SK-N-SH treated with all-trans-retinoic acid at 6 μM for 48 hours (cell line): ENCODE results near the gene PSMB9.

ENCODE experiments used
- ATAC-seq: fragments of 200-7000 bp; cut with Tn5 transposase; 3 replicates; pipeline ENCODE4 v1.9.1; 2020; ENCODE audit warnings: mild to moderate bottlenecking, moderate library complexity
- BACH2 ChIP-seq: fragments of 250-450 bp; sonication (Bioruptor Pico); IDR thresholded peaks from 2 replicates; pipeline ENCODE4 v1.9.0; 2021; ENCODE audit warnings: mild to moderate bottlenecking, borderline replicate concordance
- CSDC2 ChIP-seq: fragments of 250-450 bp; sonication (Bioruptor Pico); IDR thresholded peaks from 2 replicates; pipeline ENCODE4 v1.5.0; 2020; ENCODE audit warnings: mild to moderate bottlenecking, moderate library complexity
- ESRRG ChIP-seq: fragments of 250-450 bp; sonication (Bioruptor Pico); IDR thresholded peaks from 2 replicates; pipeline ENCODE4 v1.6.1; 2021; ENCODE audit warnings: mild to moderate bottlenecking
- GLIS3 ChIP-seq: fragments of 250-450 bp; sonication (Bioruptor Pico); IDR thresholded peaks from 2 replicates; pipeline ENCODE4 v1.5.0; 2020; ENCODE audit warnings: mild to moderate bottlenecking, moderate library complexity
- ISL1 ChIP-seq: fragments of 250-450 bp; sonication (Bioruptor Pico); IDR thresholded peaks from 2 replicates; pipeline ENCODE4 v2.1.2; 2022; ENCODE audit warnings: mild to moderate bottlenecking, moderate library complexity
- RARB ChIP-seq: fragments of 250-450 bp; sonication (Bioruptor Pico); IDR thresholded peaks from 2 replicates; pipeline ENCODE4 v1.8.0; 2021; ENCODE audit warnings: mild to moderate bottlenecking, moderate library complexity
- SNAI2 ChIP-seq: fragments of 250-450 bp; sonication (Bioruptor Pico); IDR thresholded peaks from 2 replicates; pipeline ENCODE4 v1.5.0; 2020; ENCODE audit warnings: mild to moderate bottlenecking, moderate library complexity
- TCF4 ChIP-seq: fragments of 250-450 bp; sonication (Bioruptor Pico); IDR thresholded peaks from 2 replicates; pipeline ENCODE4 v1.8.0; 2021; ENCODE audit warnings: mild to moderate bottlenecking, moderate library complexity, borderline replicate concordance
- TOX ChIP-seq: fragments of 250-450 bp; sonication (Bioruptor Pico); IDR thresholded peaks from 2 replicates; pipeline ENCODE4 v1.8.0; 2021; ENCODE audit warnings: mild to moderate bottlenecking, moderate library complexity, borderline replicate concordance
- ZC3H10 ChIP-seq: fragments of 250-450 bp; sonication (Bioruptor Pico); IDR thresholded peaks from 2 replicates; pipeline ENCODE4 v1.5.1; 2021; ENCODE audit warnings: mild to moderate bottlenecking, moderate library complexity
- ZFP3 ChIP-seq: fragments of 250-450 bp; sonication (Bioruptor Pico); IDR thresholded peaks from 2 replicates; pipeline ENCODE4 v1.5.0; 2020; ENCODE audit warnings: mild to moderate bottlenecking, moderate library complexity
- ZFP30 ChIP-seq: fragments of 450-650 bp; formaldehyde crosslinking; IDR thresholded peaks from 2 replicates; pipeline ENCODE4 v1.5.0; 2022; ENCODE audit warnings: mild to moderate bottlenecking, moderate library complexity
- ZNF565 ChIP-seq: fragments of 450-650 bp; formaldehyde crosslinking; conservative IDR thresholded peaks from 2 replicates; pipeline ENCODE4 v1.5.0; 2020; ENCODE audit warnings: low read depth, mild to moderate bottlenecking, moderate library complexity
- ZNF70 ChIP-seq: fragments of 450-650 bp; formaldehyde crosslinking; IDR thresholded peaks from 2 replicates; pipeline ENCODE4 v1.5.0; 2020; ENCODE audit warnings: mild to moderate bottlenecking, moderate library complexity
- ZNF8 ChIP-seq: fragments of 450-650 bp; formaldehyde crosslinking; IDR thresholded peaks from 2 replicates; pipeline ENCODE4 v1.5.0; 2020; ENCODE audit warnings: mild to moderate bottlenecking, moderate library complexity
- TF ChIP-seq, protein P1 (sequence below): fragments of 250-450 bp; sonication (Bioruptor Pico); IDR thresholded peaks from 2 replicates; pipeline ENCODE4 v1.5.1; 2020; ENCODE audit warnings: low read depth, mild to moderate bottlenecking, moderate library complexity
- TF ChIP-seq, protein P2 (sequence below): fragments of 250-450 bp; sonication (Bioruptor Pico); IDR thresholded peaks from 2 replicates; pipeline ENCODE4 v1.5.0; 2020; ENCODE audit warnings: mild to moderate bottlenecking, moderate library complexity
- TF ChIP-seq, protein P3 (sequence below): fragments of 250-450 bp; sonication (Bioruptor Pico); IDR thresholded peaks from 2 replicates; pipeline ENCODE4 v1.8.0; 2020; ENCODE audit warnings: mild to moderate bottlenecking, moderate library complexity, borderline replicate concordance
- TF ChIP-seq, protein P4 (sequence below): fragments of 250-450 bp; sonication (Bioruptor Pico); IDR thresholded peaks from 2 replicates; pipeline ENCODE4 v1.8.0; 2021; ENCODE audit warnings: low read depth, mild to moderate bottlenecking, moderate library complexity, borderline replicate concordance
- TF ChIP-seq, protein P5 (sequence below): fragments of 250-450 bp; sonication (Bioruptor Pico); IDR thresholded peaks from 2 replicates; pipeline ENCODE4 v1.5.1; 2021; ENCODE audit warnings: mild to moderate bottlenecking, moderate library complexity

PSMB9 gene

DNA sequence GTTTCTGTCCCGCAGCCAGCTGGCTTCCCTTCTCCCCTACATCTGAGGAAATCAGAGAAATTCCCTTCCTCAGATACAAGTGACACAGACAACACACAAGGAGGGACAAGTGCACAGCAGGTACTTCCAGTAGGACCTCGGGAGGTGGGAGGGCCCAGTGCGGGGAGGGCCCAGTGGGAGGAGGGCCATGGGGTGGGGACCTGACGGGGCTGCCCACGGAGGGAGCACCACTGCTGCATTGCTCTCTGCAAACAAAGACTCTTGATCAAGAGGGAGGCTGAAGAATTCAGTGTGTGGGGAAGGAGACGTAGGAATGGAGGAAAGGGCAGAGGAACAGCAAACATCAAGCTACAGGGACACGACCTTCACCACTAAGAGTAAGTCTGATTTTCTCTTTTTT, 24.5 kb upstream of the PSMB9 start:
- ATAC-seq = no peak
- TF ChIP-seq, protein P1, sequence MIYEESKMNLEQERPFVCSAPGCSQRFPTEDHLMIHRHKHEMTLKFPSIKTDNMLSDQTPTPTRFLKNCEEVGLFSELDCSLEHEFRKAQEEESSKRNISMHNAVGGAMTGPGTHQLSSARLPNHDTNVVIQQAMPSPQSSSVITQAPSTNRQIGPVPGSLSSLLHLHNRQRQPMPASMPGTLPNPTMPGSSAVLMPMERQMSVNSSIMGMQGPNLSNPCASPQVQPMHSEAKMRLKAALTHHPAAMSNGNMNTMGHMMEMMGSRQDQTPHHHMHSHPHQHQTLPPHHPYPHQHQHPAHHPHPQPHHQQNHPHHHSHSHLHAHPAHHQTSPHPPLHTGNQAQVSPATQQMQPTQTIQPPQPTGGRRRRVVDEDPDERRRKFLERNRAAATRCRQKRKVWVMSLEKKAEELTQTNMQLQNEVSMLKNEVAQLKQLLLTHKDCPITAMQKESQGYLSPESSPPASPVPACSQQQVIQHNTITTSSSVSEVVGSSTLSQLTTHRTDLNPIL (CRISPR knock-in tag) = no peak

DNA sequence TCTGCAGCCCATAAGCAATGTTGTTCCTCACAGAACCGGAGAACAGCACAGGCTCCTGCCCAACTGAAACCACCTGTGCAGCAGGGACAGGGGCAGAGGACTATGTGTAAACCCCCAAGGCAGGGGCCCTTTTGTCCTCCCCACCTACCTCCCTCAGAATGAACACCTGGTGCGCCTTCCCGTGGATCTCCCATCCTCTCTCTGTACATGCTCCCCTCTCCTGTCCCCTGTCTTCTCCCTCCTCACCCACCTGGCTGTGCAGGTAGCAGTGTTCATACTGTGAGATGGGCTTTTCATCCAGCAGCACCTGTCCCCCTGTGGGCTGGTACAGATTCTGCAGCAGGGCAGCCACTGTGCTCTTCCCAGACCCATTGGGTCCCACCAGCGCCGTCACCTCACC, 24.0 kb upstream of the PSMB9 start:
- no peak for ATAC-seq
- TF ChIP-seq ESRRG (CRISPR knock-in tag) (no peak), ZC3H10 (CRISPR knock-in tag) (no peak), TOX (CRISPR knock-in tag) (no peak), ZFP3 (no peak), GLIS3 (CRISPR knock-in tag) (no peak), SNAI2 (CRISPR knock-in tag) (no peak), ISL1 (CRISPR knock-in tag) (no peak), ZNF70 (CRISPR knock-in tag) (no peak), TCF4 (CRISPR knock-in tag) (no peak)
- TF ChIP-seq, protein P2, sequence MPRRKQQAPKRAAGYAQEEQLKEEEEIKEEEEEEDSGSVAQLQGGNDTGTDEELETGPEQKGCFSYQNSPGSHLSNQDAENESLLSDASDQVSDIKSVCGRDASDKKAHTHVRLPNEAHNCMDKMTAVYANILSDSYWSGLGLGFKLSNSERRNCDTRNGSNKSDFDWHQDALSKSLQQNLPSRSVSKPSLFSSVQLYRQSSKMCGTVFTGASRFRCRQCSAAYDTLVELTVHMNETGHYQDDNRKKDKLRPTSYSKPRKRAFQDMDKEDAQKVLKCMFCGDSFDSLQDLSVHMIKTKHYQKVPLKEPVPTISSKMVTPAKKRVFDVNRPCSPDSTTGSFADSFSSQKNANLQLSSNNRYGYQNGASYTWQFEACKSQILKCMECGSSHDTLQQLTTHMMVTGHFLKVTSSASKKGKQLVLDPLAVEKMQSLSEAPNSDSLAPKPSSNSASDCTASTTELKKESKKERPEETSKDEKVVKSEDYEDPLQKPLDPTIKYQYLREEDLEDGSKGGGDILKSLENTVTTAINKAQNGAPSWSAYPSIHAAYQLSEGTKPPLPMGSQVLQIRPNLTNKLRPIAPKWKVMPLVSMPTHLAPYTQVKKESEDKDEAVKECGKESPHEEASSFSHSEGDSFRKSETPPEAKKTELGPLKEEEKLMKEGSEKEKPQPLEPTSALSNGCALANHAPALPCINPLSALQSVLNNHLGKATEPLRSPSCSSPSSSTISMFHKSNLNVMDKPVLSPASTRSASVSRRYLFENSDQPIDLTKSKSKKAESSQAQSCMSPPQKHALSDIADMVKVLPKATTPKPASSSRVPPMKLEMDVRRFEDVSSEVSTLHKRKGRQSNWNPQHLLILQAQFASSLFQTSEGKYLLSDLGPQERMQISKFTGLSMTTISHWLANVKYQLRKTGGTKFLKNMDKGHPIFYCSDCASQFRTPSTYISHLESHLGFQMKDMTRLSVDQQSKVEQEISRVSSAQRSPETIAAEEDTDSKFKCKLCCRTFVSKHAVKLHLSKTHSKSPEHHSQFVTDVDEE (CRISPR knock-in tag) = no peak

DNA sequence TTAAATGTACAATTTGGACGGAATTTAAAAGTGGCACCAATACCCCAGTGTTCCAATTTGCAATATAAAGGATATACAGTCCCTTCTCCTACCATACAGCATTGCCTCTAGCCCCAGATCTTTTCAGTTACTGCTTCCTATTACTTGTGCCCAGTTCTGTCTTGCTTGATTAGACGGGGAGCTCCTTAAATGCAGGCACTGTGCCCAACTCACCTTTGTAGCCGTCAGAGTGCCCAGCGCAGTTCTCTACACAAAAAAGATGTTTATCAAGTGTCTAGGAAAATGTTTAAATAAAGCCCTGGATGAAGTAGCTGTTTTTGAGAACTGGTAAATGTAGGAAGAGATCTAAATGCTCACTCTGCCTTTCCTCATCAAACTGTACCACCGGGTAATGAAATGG, 23.1 kb upstream of the PSMB9 start:
- TF ChIP-seq ZNF70 (CRISPR knock-in tag) = no peak
- no peak for TF ChIP-seq GLIS3 (CRISPR knock-in tag)
- no peak for TF ChIP-seq ZC3H10 (CRISPR knock-in tag)
- TF ChIP-seq, protein P3, sequence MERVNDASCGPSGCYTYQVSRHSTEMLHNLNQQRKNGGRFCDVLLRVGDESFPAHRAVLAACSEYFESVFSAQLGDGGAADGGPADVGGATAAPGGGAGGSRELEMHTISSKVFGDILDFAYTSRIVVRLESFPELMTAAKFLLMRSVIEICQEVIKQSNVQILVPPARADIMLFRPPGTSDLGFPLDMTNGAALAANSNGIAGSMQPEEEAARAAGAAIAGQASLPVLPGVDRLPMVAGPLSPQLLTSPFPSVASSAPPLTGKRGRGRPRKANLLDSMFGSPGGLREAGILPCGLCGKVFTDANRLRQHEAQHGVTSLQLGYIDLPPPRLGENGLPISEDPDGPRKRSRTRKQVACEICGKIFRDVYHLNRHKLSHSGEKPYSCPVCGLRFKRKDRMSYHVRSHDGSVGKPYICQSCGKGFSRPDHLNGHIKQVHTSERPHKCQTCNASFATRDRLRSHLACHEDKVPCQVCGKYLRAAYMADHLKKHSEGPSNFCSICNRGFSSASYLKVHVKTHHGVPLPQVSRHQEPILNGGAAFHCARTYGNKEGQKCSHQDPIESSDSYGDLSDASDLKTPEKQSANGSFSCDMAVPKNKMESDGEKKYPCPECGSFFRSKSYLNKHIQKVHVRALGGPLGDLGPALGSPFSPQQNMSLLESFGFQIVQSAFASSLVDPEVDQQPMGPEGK (CRISPR knock-in tag) = no peak
- no peak for TF ChIP-seq ISL1 (CRISPR knock-in tag)
- no peak for TF ChIP-seq TOX (CRISPR knock-in tag)
- TF ChIP-seq RARB (CRISPR knock-in tag) = no peak
- TF ChIP-seq ESRRG (CRISPR knock-in tag) = no peak
- ATAC-seq = no peak

DNA sequence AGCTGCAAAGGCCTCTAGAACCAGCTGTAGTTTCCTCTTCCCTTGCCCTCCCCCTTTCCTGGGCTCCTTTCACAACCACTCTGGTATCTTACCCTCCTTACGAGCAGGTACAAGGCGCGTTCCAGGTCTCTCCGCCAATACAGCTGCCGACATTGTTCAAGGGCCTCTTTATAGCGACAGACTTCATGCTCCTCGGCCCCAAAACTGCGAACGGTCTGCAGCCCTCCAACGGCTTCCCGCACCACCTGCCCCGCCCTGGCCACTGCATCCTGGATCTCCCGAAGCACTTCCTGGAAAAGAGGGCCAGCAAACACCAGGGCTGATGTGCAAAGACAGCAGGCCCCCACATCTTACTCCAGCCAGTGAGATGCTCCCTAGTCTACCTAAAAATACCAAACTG, 21.5 kb upstream of the PSMB9 start:
- no peak for TF ChIP-seq ZNF70 (CRISPR knock-in tag)
- no peak for TF ChIP-seq ZNF8 (CRISPR knock-in tag)
- TF ChIP-seq RARB (CRISPR knock-in tag) = no peak
- TF ChIP-seq BACH2 = no peak
- no peak for TF ChIP-seq CSDC2 (CRISPR knock-in tag)
- TF ChIP-seq TCF4 (CRISPR knock-in tag) = no peak
- ATAC-seq = no peak

DNA sequence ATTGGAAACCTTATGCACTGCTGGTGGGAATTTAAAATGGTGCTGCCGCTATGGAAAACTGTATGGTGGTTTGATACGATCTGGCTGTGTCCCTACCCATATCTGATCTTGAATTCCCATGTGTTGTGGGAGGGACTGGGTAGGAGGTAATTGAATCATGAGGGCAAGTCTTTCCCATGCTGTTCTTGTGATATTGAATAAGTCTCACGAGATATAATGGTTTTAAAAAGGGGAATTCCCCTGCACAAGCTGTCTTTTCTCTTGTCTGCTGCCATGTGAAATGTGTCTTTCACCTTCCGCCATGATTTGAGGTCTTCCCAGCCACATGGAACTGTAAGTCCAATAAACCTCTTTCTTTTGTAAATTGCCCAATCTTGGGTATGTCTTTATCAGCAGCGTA, 20.3 kb upstream of the PSMB9 start:
- TF ChIP-seq ZNF8 (CRISPR knock-in tag) (no peak), ZFP30 (CRISPR knock-in tag) (no peak), ZNF70 (CRISPR knock-in tag) (no peak), BACH2 (no peak), ZNF565 (no peak), TCF4 (CRISPR knock-in tag) (no peak), ZFP3 (no peak), TOX (CRISPR knock-in tag) (no peak), ISL1 (CRISPR knock-in tag) (no peak), RARB (CRISPR knock-in tag) (no peak), ZC3H10 (CRISPR knock-in tag) (no peak), GLIS3 (CRISPR knock-in tag) (no peak)
- TF ChIP-seq, protein P4, sequence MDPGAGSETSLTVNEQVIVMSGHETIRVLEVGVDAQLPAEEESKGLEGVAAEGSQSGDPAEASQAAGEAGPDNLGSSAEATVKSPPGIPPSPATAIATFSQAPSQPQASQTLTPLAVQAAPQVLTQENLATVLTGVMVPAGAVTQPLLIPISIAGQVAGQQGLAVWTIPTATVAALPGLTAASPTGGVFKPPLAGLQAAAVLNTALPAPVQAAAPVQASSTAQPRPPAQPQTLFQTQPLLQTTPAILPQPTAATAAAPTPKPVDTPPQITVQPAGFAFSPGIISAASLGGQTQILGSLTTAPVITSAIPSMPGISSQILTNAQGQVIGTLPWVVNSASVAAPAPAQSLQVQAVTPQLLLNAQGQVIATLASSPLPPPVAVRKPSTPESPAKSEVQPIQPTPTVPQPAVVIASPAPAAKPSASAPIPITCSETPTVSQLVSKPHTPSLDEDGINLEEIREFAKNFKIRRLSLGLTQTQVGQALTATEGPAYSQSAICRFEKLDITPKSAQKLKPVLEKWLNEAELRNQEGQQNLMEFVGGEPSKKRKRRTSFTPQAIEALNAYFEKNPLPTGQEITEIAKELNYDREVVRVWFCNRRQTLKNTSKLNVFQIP (CRISPR knock-in tag) = no peak
- TF ChIP-seq, protein P5, sequence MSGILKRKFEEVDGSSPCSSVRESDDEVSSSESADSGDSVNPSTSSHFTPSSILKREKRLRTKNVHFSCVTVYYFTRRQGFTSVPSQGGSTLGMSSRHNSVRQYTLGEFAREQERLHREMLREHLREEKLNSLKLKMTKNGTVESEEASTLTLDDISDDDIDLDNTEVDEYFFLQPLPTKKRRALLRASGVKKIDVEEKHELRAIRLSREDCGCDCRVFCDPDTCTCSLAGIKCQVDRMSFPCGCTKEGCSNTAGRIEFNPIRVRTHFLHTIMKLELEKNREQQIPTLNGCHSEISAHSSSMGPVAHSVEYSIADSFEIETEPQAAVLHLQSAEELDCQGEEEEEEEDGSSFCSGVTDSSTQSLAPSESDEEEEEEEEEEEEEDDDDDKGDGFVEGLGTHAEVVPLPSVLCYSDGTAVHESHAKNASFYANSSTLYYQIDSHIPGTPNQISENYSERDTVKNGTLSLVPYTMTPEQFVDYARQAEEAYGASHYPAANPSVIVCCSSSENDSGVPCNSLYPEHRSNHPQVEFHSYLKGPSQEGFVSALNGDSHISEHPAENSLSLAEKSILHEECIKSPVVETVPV (CRISPR knock-in tag) = no peak
- TF ChIP-seq, protein P2 (CRISPR knock-in tag) = no peak
- TF ChIP-seq, protein P1 (CRISPR knock-in tag) = no peak
- no peak for ATAC-seq
